ENCODE data around the gene DAGLA.

Gene DAGLA

DNA sequence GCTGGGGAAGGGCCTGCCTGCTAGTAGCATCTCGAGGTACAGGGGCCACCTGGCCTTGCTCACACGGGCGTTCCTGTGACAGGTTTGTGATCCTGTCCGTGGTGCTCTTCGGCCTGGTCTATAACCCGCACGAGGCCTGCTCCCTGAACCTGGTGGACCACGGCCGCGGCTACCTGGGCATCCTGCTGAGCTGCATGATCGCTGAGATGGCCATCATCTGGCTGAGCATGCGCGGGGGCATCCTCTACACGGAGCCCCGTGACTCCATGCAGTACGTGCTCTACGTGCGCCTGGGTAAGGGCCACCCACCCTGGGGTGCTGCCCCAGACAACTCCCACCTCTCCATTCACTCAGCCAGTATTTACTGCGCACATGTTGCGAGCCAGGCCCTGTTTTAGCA lies 40.4 kb downstream of the DAGLA start:
- no peak overlapping the region for H3K4me3 ChIP-seq (ENCODE audit: low read depth, low read length)
- no peak for DNase-seq (ENCODE audit: low read depth)
- TF ChIP-seq, protein P1, sequence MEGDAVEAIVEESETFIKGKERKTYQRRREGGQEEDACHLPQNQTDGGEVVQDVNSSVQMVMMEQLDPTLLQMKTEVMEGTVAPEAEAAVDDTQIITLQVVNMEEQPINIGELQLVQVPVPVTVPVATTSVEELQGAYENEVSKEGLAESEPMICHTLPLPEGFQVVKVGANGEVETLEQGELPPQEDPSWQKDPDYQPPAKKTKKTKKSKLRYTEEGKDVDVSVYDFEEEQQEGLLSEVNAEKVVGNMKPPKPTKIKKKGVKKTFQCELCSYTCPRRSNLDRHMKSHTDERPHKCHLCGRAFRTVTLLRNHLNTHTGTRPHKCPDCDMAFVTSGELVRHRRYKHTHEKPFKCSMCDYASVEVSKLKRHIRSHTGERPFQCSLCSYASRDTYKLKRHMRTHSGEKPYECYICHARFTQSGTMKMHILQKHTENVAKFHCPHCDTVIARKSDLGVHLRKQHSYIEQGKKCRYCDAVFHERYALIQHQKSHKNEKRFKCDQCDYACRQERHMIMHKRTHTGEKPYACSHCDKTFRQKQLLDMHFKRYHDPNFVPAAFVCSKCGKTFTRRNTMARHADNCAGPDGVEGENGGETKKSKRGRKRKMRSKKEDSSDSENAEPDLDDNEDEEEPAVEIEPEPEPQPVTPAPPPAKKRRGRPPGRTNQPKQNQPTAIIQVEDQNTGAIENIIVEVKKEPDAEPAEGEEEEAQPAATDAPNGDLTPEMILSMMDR (conservative IDR thresholded peaks at IDR 0.05; ENCODE audit: low read depth, low read length): no peak

DNA sequence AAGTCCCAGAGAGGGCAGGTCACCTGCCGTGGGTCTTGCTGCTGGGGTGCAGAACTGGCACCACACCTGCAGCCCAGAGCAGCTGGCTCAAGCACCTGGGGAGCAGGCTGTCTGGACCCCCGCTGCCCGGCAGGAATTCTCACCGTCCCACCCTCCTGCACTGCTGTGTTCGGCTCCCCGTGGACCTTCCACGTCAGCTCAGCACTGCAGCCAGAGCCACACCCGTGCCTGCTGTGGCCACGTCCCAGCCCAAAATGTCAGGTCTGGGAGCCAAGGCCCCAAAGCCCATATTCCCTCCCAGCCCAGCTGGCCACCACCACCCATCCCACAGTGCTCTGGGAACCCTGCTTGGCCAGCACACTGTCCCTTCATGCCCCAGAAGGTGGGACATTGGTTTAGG lies 44.2 kb downstream of the DAGLA start:
- TF ChIP-seq, protein P1 (conservative IDR thresholded peaks at IDR 0.05; ENCODE audit: low read depth, low read length): no peak
- H3K4me3 ChIP-seq (ENCODE audit: low read depth, low read length): no peak overlapping the region
- no peak for DNase-seq (ENCODE audit: low read depth)

DNA sequence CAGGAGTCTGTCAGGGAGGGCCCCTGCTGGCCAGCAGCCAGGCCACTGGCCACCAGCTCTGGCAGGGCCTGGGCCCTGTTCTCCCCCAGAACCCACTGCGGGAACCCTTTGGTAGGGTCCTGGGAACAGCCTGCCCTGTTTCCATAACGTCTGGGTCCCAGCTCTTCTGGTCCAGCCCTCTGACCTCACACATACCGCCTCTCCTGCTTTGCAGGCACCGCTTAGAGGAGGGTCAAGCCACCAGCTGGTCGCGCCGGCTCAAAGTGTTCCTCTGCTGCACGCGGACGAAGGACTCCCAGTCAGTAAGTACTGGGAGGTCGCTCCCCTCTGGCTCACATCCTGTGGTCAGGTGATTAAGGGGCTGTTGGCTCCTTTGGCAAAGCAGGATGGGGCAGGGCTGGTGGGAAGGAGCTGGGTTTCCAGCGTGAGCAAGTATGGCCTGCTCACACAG lies 45.6 kb downstream of the DAGLA start:
- TF ChIP-seq, protein P1 (conservative IDR thresholded peaks at IDR 0.05; ENCODE audit: low read depth, low read length): no peak
- H3K4me3 ChIP-seq (ENCODE audit: low read depth, low read length): no peak overlapping the region
- DNase-seq (ENCODE audit: low read depth): peak; percentile 75

DNA sequence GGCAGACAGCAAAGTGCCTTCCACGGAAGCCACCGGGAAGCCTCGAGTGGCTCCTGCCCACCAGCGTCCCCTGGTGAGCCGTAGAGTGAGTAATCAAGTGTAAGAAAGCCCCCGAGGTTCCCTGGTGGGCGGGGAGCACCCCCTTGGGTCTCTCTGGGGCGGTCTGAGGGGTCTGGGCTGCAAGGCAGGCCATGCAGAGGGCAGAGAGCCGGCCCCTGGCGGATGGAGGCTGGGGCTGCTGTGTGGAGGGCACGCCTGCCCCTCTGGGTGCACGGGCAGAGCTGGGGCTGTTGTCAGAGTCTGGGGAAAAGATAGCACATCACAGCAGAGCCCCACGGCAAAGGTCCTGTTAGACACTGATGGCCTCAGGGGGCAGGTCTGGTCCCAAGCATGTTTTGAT lies 46.6 kb downstream of the DAGLA start:
- no peak overlapping the region for H3K4me3 ChIP-seq (ENCODE audit: low read depth, low read length)
- TF ChIP-seq, protein P1 (conservative IDR thresholded peaks at IDR 0.05; ENCODE audit: low read depth, low read length): no peak
- DNase-seq (ENCODE audit: low read depth): no peak

DNA sequence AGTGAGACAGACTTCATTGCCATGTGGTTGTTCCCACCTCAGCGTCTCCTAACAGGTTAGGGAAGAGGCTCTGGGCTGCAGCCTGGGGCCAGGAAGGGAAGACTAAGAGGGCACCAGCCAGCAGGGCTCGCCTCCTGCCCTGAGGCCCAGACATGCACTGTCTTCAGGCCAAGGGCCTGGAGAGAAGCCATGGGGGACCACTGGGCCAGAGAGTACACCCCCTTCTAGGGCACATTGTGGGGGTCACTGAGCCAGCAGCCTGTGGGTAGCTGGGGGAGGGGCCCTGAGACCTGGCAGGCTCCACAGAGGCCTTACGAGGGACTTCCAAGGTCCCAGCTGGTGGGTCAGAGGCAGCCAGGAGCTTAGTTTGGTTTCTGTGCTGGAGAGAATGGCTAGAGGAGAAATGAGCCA lies 47.2 kb downstream of the DAGLA start:
- H3K4me3 ChIP-seq (ENCODE audit: low read depth, low read length): no peak overlapping the region
- no peak for DNase-seq (ENCODE audit: low read depth)
- TF ChIP-seq, protein P1 (conservative IDR thresholded peaks at IDR 0.05; ENCODE audit: low read depth, low read length): no peak

DNA sequence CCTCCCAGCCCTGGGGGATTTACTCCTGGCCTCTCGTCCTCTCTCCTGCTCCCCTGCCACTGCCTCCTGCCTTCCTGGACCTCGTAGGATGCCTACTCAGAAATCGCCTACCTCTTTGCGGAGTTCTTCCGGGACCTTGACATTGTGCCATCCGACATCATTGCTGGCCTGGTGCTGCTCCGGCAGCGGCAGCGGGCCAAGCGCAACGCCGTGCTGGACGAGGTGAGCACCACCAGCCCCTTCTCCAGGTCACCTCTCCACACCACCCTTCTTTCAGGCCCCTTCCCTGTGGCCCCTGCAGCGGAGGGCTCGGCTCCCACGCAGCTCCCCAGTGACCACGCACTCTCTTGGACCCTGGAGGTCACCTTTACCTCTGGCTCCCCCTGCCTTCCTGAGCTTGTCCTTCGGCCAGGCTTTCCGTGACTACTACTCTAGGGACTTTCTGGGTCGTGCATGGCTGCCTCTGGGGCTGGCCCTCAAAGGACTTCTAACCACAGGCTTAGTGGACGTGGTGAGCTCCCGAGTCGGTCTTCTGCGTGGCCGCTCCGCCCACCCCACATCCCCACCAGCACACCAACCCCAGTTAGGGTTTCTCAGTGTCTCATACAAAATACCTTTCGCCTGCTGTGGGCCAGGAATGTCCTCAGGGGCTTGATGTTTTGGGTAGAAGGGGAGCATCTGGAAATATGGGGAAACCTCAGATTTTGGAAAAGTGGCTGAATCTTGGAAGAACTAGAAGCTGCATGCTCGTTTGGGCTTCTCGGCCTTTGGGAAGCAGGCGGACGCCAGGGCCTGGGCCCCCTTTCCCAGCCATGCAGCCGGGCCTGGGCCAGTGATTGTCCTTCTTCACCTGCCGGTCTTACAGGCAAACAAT lies 48.1 kb downstream of the DAGLA start:
- TF ChIP-seq, protein P1 (conservative IDR thresholded peaks at IDR 0.05; ENCODE audit: low read depth, low read length): peak; percentile 21
- no peak overlapping the region for H3K4me3 ChIP-seq (ENCODE audit: low read depth, low read length)
- DNase-seq (ENCODE audit: low read depth): no peak

DNA sequence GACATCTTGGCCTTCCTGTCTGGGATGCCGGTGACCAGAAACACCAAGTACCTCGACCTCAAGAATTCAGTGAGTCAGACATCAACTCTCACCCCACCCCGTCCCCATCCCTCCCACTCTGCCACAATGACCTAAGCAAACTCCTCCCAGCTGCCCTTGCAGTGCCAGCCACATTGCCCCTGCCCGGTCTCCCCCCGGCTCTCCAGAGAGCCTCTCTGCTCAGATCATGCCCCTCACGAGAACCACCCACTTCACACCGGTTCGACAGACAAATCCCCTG lies 48.7 kb downstream of the DAGLA start:
- no peak overlapping the region for H3K4me3 ChIP-seq (ENCODE audit: low read depth, low read length)
- DNase-seq (ENCODE audit: low read depth): peak; percentile 47
- TF ChIP-seq, protein P1 (conservative IDR thresholded peaks at IDR 0.05; ENCODE audit: low read depth, low read length): no peak
